Measurements from ENCODE around the gene SPPL3. TPM values are rescaled to one million over a fixed set of nuclear protein-coding genes. Genes with fewer than 3 reads are reported as not detected.

The SPPL3 gene
- total and polyA plus RNA-seq, 2 donors from 2014 or later = 23.8 to 51.9 TPM

DNA sequence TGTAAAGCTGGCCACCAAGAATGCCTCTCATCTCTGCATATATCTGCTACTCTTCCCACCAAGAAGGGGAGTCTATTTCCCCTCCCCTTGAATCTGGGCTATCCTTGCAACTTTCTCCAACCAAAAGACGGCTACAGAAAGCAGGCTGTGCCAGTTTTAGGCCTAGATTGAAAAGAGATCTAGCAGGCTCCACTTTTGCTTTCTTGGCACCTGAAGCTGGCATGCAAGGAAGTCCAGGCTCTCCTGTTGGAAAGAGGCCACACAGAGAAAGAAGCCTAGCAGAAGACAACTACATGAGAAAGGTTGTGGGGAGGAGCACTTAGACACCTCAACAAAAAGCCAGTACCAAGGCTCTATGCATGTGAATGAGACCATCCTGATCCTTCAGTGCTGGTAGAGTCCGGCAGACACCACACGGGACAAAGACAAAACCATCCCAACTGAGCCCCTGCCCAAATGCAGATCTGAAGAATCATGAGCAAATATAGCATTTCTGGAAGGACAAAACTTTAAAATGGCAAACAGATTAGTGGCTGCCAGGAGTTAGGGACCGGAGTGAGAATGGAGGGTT lies 68.0 kb downstream of the SPPL3 start:
- Histone ChIP-seq H3K4me3 (ENCODE audit: low read length in 3 of 3) (no peak overlapping the region), H3K9me3 (ENCODE audit: control insufficient read depth in 2 of 3, insufficient read depth in 1 of 3, low read length in 3 of 3) (no peaks in the 10 kb centered on the region), H3K27me3 (ENCODE audit: control insufficient read depth, insufficient read depth, low read length) (no peaks in the 10 kb centered on the region), H3K36me3 (ENCODE audit: control insufficient read depth in 2 of 3, insufficient read depth in 3 of 3, low read length in 3 of 3) (no peaks in the 10 kb centered on the region), H3K27ac (ENCODE audit: low read depth in 2 of 2, low read length in 2 of 2) (no peak overlapping the region), H3K9ac (ENCODE audit: low read length in 3 of 3) (no peak overlapping the region), H3K4me1 (ENCODE audit: control insufficient read depth in 2 of 3, insufficient read depth in 2 of 3, low read depth in 1 of 3, low read length in 3 of 3) (peaks cover 0 to 10% (median 6%) of the 10 kb centered on the region in 3 donors)
- intact Hi-C loops (cut with DNase I) = no loop called here
- TF ChIP-seq, protein P1, sequence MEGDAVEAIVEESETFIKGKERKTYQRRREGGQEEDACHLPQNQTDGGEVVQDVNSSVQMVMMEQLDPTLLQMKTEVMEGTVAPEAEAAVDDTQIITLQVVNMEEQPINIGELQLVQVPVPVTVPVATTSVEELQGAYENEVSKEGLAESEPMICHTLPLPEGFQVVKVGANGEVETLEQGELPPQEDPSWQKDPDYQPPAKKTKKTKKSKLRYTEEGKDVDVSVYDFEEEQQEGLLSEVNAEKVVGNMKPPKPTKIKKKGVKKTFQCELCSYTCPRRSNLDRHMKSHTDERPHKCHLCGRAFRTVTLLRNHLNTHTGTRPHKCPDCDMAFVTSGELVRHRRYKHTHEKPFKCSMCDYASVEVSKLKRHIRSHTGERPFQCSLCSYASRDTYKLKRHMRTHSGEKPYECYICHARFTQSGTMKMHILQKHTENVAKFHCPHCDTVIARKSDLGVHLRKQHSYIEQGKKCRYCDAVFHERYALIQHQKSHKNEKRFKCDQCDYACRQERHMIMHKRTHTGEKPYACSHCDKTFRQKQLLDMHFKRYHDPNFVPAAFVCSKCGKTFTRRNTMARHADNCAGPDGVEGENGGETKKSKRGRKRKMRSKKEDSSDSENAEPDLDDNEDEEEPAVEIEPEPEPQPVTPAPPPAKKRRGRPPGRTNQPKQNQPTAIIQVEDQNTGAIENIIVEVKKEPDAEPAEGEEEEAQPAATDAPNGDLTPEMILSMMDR (IDR thresholded peaks at IDR 0.05; ENCODE audit: borderline replicate concordance, extremely low read depth, insufficient read depth) = no peak
- DNase-seq (no peak), FAIRE-seq (no peak)

DNA sequence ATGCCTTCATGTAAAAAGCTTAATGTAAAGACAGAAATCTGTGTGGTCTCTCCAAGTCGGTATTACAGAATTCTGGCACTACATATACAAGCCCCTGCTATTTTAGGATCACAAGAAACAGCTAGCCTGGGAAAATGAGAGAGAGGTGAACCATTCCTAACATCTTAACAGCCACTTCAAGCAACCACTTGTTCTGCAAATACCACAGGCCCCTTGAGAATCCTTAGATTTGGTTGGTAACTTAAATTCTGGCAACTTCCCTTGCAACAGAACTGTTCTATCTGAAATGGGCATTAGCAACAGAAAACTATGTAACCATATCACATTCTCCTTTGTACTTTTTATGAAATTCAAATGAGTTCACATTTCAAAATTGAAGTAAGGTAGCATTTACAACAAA lies 68.5 kb downstream of the SPPL3 start:
- Histone ChIP-seq H3K9me3 (ENCODE audit: control insufficient read depth in 2 of 3, insufficient read depth in 1 of 3, low read length in 3 of 3) (no peaks in the 10 kb centered on the region), H3K4me3 (ENCODE audit: low read length in 3 of 3) (no peak overlapping the region), H3K4me1 (ENCODE audit: control insufficient read depth in 2 of 3, insufficient read depth in 2 of 3, low read depth in 1 of 3, low read length in 3 of 3) (peaks cover 0 to 10% (median 9%) of the 10 kb centered on the region in 3 donors), H3K27ac (ENCODE audit: low read depth in 2 of 2, low read length in 2 of 2) (no peak overlapping the region), H3K9ac (ENCODE audit: low read length in 3 of 3) (no peak overlapping the region), H3K36me3 (ENCODE audit: control insufficient read depth in 2 of 3, insufficient read depth in 3 of 3, low read length in 3 of 3) (no peaks in the 10 kb centered on the region), H3K27me3 (ENCODE audit: control insufficient read depth, insufficient read depth, low read length) (no peaks in the 10 kb centered on the region)
- TF ChIP-seq, protein P1 (IDR thresholded peaks at IDR 0.05; ENCODE audit: borderline replicate concordance, extremely low read depth, insufficient read depth) = no peak
- no peak for FAIRE-seq
- DNase-seq = no peak
- intact Hi-C loops (cut with DNase I) = no loop called here

DNA sequence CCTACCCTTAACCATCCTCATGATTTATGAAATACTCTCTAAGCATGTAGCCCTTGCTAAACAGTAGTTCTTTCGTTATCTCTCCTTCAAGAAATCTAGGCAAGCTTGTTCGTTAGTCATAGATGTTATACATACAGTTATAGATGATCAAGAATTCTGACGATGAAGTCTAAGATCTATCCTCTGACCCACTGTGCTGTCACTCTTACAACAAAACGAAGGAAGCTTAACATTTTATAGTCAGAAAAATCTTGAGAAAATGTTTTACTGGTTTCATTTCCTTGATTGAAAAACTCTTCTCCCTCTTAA lies 68.9 kb downstream of the SPPL3 start:
- H3K9me3 ChIP-seq (ENCODE audit: control insufficient read depth in 2 of 3, insufficient read depth in 1 of 3, low read length in 3 of 3) = no peaks in the 10 kb centered on the region
- H3K9ac ChIP-seq (ENCODE audit: low read length in 3 of 3) = no peak overlapping the region
- H3K27ac ChIP-seq (ENCODE audit: low read depth in 2 of 2, low read length in 2 of 2) = no peak overlapping the region
- DNase-seq (no peak), FAIRE-seq (no peak)
- H3K36me3 ChIP-seq (ENCODE audit: control insufficient read depth in 2 of 3, insufficient read depth in 3 of 3, low read length in 3 of 3) = no peaks in the 10 kb centered on the region
- no peaks in the 10 kb centered on the region for H3K27me3 ChIP-seq (ENCODE audit: control insufficient read depth, insufficient read depth, low read length)
- TF ChIP-seq, protein P1 (IDR thresholded peaks at IDR 0.05; ENCODE audit: borderline replicate concordance, extremely low read depth, insufficient read depth) = no peak
- H3K4me3 ChIP-seq (ENCODE audit: low read length in 3 of 3) = no peak overlapping the region
- peaks cover 0 to 11% (median 10%) of the 10 kb centered on the region in 3 donors for H3K4me1 ChIP-seq (ENCODE audit: control insufficient read depth in 2 of 3, insufficient read depth in 2 of 3, low read depth in 1 of 3, low read length in 3 of 3)
- intact Hi-C loops (cut with DNase I) = no loop called here

Measured in kidney (tissue), 14 donors.